Esophagus muscularis mucosa (tissue), 4 donors: ENCODE measurements around the gene ANKDD1A. TPM values are rescaled to one million over a fixed set of nuclear protein-coding genes. Genes with fewer than 3 reads are reported as not detected.

ENCODE experiments used
- DNase-seq: peaks from one replicate; pipeline ENCODE4 v3.0.0-alpha.2; 2017; ENCODE audit errors: extremely low spot score
- H3K27ac ChIP-seq, 4 donors: fragments of 200-600 bp; sonication (generic); replicated peaks in 1 of 4; 1 replicate in 3 of 4; 2 replicates in 1 of 4; pipeline ENCODE4 v1.5.1; 2016 to 2019; ENCODE audit warnings: mild to moderate bottlenecking in 1 of 4
- H3K27me3 ChIP-seq, 4 donors: fragments of 200-600 bp; sonication (generic); one replicate each; pipeline versions ENCODE4 v1.5.1 to v1.6.0; 2016 to 2019
- H3K36me3 ChIP-seq, 4 donors: fragments of 200-600 bp; sonication (generic); one replicate each; pipeline ENCODE4 v1.5.1; 2016 to 2019
- H3K4me1 ChIP-seq, 4 donors: fragments of 200-600 bp; sonication (generic); one replicate each; pipeline ENCODE4 v1.5.1; 2016 to 2019
- H3K4me3 ChIP-seq, 4 donors: fragments of 200-600 bp; sonication (generic); 1 replicate in 2 of 4; 2 replicates in 2 of 4; pipeline ENCODE4 v1.5.1; 2016 to 2019; ENCODE audit warnings: mild to moderate bottlenecking in 4 of 4, moderate library complexity in 1 of 4
- H3K9me3 ChIP-seq, 4 donors: fragments of 200-600 bp; sonication (generic); 1 replicate in 3 of 4; 2 replicates in 1 of 4; pipeline ENCODE4 v1.5.1; 2016 to 2019
- EP300 ChIP-seq: sonication (generic); formaldehyde crosslinking; IDR thresholded peaks from one replicate; pipeline ENCODE4 v1.6.1; 2017; ENCODE audit warnings: antibody characterized with exemption
- POLR2A ChIP-seq: fragments of 450-650 bp; IDR thresholded peaks from one replicate; pipeline ENCODE4 v1.6.1; 2017; ENCODE audit warnings: antibody characterized with exemption, moderate library complexity, mild to moderate bottlenecking, low read depth
- POLR2AphosphoS5 ChIP-seq, 2 donors: sonication (generic); formaldehyde crosslinking; IDR thresholded peaks; one replicate each; pipeline ENCODE4 v1.6.1; 2017; ENCODE audit warnings: antibody characterized with exemption in 2 of 2
- WGBS: methylation state at CpG from one replicate; pipeline ENCODE4 v1.1.5; 2018; 5-methylcytosine and 5-hydroxymethylcytosine counted together
- intact Hi-C: fragments of 100-400 bp; cut with DNase I; formaldehyde crosslinking; loops from one replicate; pipeline ENCODE4 v1.15.1; 2023
- total RNA-seq, 4 donors: library from RNA; depleted of rRNA; stranded (reverse); fragments of >200 nt; gene quantifications; one replicate each; pipeline versions ENCODE4 v1.1.0 to v1.2.1, GENCODE V29; 2016
- TF ChIP-seq, protein P1 (sequence below), 3 experiments: fragments of 200-600 bp in 2 of 3; fragments of 450-650 bp in 1 of 3; sonication (generic) in 2 of 3; IDR thresholded peaks; one replicate each; pipeline ENCODE4 v1.5.1; 2017 to 2019; ENCODE audit warnings: antibody characterized with exemption in 3 of 3, mild to moderate bottlenecking in 2 of 3, moderate library complexity in 1 of 3

The ANKDD1A gene
- total RNA-seq, 4 donors from 2014 or later = 10.0 to 14.7 (median 11.0) TPM

DNA sequence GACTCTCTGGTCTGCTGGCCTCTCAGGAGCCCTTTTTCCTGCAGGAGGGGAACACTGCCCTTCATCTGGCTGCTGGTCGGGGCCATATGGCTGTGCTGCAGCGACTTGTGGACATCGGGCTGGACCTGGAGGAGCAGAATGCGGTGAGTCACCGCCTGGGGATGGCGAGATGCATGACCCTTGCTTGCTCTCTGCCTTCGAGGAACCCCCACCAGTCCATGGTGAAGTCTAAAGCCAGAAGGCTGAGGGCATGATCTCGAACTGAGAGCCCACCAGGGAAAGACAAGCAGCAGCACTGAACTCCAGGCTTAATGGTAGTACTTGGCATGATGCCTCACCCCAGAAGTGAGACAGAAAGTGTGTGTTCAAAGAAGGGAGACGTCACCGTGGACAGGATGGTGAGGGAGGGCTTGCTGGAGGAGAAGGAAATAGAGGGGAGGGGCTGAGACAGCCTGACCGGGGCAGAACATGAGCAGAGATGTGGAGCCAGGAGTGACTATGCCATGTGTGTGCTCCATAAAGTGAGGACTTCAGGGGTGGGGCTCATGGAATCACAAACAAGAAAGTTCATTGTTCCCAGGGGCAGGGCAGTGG is 19.2 kb downstream of the ANKDD1A start:
- intact Hi-C loops = no loop called here

GRCh38 chr15:64931381-64931780 is 19.7 kb downstream of the ANKDD1A start:
- TF ChIP-seq, protein P1, sequence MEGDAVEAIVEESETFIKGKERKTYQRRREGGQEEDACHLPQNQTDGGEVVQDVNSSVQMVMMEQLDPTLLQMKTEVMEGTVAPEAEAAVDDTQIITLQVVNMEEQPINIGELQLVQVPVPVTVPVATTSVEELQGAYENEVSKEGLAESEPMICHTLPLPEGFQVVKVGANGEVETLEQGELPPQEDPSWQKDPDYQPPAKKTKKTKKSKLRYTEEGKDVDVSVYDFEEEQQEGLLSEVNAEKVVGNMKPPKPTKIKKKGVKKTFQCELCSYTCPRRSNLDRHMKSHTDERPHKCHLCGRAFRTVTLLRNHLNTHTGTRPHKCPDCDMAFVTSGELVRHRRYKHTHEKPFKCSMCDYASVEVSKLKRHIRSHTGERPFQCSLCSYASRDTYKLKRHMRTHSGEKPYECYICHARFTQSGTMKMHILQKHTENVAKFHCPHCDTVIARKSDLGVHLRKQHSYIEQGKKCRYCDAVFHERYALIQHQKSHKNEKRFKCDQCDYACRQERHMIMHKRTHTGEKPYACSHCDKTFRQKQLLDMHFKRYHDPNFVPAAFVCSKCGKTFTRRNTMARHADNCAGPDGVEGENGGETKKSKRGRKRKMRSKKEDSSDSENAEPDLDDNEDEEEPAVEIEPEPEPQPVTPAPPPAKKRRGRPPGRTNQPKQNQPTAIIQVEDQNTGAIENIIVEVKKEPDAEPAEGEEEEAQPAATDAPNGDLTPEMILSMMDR (IDR thresholded peaks at IDR 0.05) = no peak
- no peak for TF ChIP-seq EP300
- TF ChIP-seq POLR2AphosphoS5 (IDR thresholded peaks at IDR 0.05) = no peak
- TF ChIP-seq POLR2A = no peak
- Histone ChIP-seq H3K36me3 (peaks cover 0 to 64% (median 14%) of the 10 kb centered on the region in 4 donors), H3K27ac (no peak overlapping the region), H3K4me1 (no peaks in the 10 kb centered on the region), H3K27me3 (no peaks in the 10 kb centered on the region), H3K4me3 (no peak overlapping the region), H3K9me3 (no peaks in the 10 kb centered on the region)
- WGBS = 82% methylated on average over 3 of the region's 8 CpGs
- DNase-seq = peak; percentile 70
- intact Hi-C loops = no loop called here

More for the DNA sequence above, 19.2 kb downstream of the ANKDD1A start:
- no peaks in the 10 kb centered on the region for H3K27me3 ChIP-seq
- no peaks in the 10 kb centered on the region for H3K4me1 ChIP-seq
- no peak overlapping the region for H3K4me3 ChIP-seq
- TF ChIP-seq, protein P1 (IDR thresholded peaks at IDR 0.05) = no peak
- TF ChIP-seq EP300 = no peak
- no peak for TF ChIP-seq POLR2AphosphoS5 (IDR thresholded peaks at IDR 0.05)
- TF ChIP-seq POLR2A = no peak
- peak; percentile 77 for DNase-seq
- no peaks in the 10 kb centered on the region for H3K9me3 ChIP-seq
- peaks cover 0 to 65% (median 16%) of the 10 kb centered on the region in 4 donors for H3K36me3 ChIP-seq
- 71% methylated on average over 11 of the region's 11 CpGs for WGBS
- H3K27ac ChIP-seq = no peak overlapping the region

DNA sequence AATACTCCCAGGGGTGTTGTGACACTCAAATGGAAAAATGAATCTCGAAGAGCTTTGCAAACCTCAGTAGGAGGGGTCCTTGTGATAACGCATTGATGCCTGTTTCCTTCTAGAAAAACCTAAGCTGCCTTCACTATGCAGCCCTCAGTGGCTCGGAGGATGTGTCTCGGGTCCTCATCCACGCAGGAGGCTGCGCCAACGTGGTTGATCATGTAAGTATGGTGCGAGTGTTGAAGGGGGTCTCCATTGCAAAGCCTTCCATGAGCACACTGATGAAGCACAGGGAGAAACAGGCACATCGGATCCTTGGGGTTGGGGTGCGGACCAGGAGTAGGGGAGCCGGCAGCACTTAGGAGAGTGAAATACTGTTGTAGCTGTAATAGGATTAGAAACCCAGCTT is 22.3 kb downstream of the ANKDD1A start:
- H3K27ac ChIP-seq = no peak overlapping the region
- no peaks in the 10 kb centered on the region for H3K4me1 ChIP-seq
- no peak overlapping the region for H3K4me3 ChIP-seq
- intact Hi-C loops = no loop called here
- DNase-seq = peak; percentile 74
- no peaks in the 10 kb centered on the region for H3K27me3 ChIP-seq
- WGBS = 95% methylated on average over 11 of the region's 11 CpGs
- H3K36me3 ChIP-seq = peaks cover 0 to 59% (median 12%) of the 10 kb centered on the region in 4 donors
- H3K9me3 ChIP-seq = no peaks in the 10 kb centered on the region
- TF ChIP-seq EP300 (no peak), POLR2AphosphoS5 (IDR thresholded peaks at IDR 0.05) (no peak)
- TF ChIP-seq, protein P1 (IDR thresholded peaks at IDR 0.05) = no peak

DNA sequence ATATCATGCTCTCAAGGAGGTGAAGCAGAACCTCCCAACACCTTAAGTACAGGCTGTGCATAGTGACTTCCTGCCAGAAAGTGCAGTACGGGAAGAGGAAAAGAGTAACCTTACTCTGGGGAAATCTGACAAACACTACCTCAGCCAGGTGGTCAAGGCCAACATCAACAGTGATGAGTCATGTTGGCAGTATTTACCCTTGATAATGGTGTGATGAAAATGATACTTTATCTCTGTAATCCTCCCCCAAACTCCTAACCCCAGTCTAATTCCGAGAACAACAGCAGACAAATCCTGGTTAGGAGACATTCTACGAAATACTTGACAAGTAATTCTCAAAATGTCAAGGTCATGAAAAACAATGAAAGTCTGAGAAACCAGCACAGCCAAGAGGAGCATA is 26.5 kb downstream of the ANKDD1A start:
- intact Hi-C loops = no loop called here
- no peak overlapping the region for H3K27ac ChIP-seq

GRCh38 chr15:64942356-64942755 is 30.7 kb downstream of the ANKDD1A start:
- no peak for DNase-seq
- H3K9me3 ChIP-seq = no peaks in the 10 kb centered on the region
- 78% methylated on average over 8 of the region's 8 CpGs for WGBS
- no peak overlapping the region for H3K4me3 ChIP-seq
- no peak for TF ChIP-seq POLR2A
- TF ChIP-seq POLR2AphosphoS5 (IDR thresholded peaks at IDR 0.05) = no peak
- TF ChIP-seq, protein P1 (IDR thresholded peaks at IDR 0.05) = no peak
- TF ChIP-seq EP300 = no peak
- H3K4me1 ChIP-seq = no peaks in the 10 kb centered on the region
- no peak overlapping the region for H3K27ac ChIP-seq
- peaks cover 0 to 37% (median 3%) of the 10 kb centered on the region in 4 donors for H3K36me3 ChIP-seq
- no peaks in the 10 kb centered on the region for H3K27me3 ChIP-seq
- intact Hi-C loops = no loop called here

More for the DNA sequence above, 26.5 kb downstream of the ANKDD1A start:
- peak; percentile 62 for DNase-seq
- H3K4me1 ChIP-seq = no peaks in the 10 kb centered on the region
- no peak overlapping the region for H3K4me3 ChIP-seq
- TF ChIP-seq POLR2A (no peak), POLR2AphosphoS5 (IDR thresholded peaks at IDR 0.05) (peak in 1 of 2 donors; percentile 21)
- H3K36me3 ChIP-seq = peaks cover 0 to 44% (median 5%) of the 10 kb centered on the region in 4 donors
- 58% methylated on average over 3 of the region's 3 CpGs for WGBS
- no peaks in the 10 kb centered on the region for H3K9me3 ChIP-seq
- no peaks in the 10 kb centered on the region for H3K27me3 ChIP-seq
